Transverse colon (tissue), 3 donors: ENCODE data around the gene GRB14.

Experiments used
- POLR2A ChIP-seq: fragments of 450-650 bp; IDR thresholded peaks from one replicate; pipeline ENCODE4 v1.6.1; 2016; ENCODE audit warnings: antibody characterized with exemption, mild to moderate bottlenecking, moderate library complexity
- TF ChIP-seq, protein P1 (sequence below), 5 experiments: fragments of 200-600 bp in 3 of 5; fragments of 450-650 bp in 2 of 5; sonication (generic) in 3 of 5; IDR thresholded peaks; 1 replicate in 2 of 5; 2 replicates in 3 of 5; pipeline ENCODE4 v1.5.1; 2016 to 2017; ENCODE audit warnings: antibody characterized with exemption in 5 of 5, inconsistent platforms in 3 of 5, mild to moderate bottlenecking in 2 of 5, moderate library complexity in 1 of 5

DNA sequence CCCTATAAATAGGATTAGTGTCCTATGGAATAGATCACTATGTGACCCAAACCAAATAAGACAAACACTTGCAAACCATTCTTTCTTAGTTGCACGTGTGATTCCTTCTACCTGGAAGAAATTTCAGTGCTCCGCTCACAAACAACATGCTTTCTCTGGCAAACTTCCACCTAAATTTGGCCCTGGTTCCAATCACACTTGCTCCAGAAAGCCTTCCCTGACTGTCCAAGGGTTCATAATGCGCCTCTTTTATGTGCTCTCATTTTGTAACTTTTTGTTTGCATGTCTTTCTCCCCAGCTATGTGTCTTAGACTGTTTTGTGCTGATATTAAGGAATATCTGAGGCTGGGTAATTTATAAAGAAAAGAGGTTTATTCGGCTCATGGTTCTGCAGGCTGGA is 69.8 kb downstream of the GRB14 start:
- no peak for TF ChIP-seq POLR2A
- TF ChIP-seq, protein P1, sequence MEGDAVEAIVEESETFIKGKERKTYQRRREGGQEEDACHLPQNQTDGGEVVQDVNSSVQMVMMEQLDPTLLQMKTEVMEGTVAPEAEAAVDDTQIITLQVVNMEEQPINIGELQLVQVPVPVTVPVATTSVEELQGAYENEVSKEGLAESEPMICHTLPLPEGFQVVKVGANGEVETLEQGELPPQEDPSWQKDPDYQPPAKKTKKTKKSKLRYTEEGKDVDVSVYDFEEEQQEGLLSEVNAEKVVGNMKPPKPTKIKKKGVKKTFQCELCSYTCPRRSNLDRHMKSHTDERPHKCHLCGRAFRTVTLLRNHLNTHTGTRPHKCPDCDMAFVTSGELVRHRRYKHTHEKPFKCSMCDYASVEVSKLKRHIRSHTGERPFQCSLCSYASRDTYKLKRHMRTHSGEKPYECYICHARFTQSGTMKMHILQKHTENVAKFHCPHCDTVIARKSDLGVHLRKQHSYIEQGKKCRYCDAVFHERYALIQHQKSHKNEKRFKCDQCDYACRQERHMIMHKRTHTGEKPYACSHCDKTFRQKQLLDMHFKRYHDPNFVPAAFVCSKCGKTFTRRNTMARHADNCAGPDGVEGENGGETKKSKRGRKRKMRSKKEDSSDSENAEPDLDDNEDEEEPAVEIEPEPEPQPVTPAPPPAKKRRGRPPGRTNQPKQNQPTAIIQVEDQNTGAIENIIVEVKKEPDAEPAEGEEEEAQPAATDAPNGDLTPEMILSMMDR (IDR thresholded peaks at IDR 0.05) = no peak
